22Rv1 (cell line): Measurements from ENCODE around the gene STRIP2.

ENCODE experiments used
- H3K27ac ChIP-seq: fragments of 450-650 bp; 2 replicates; pipeline ENCODE4 v1.5.1; 2017
- ZFX ChIP-seq: fragments of 450-650 bp; IDR thresholded peaks from 2 replicates; pipeline ENCODE4 v1.6.1; 2017; ENCODE audit warnings: antibody characterized with exemption, borderline replicate concordance
- TF ChIP-seq, protein P1 (sequence below): fragments of 450-650 bp; IDR thresholded peaks from 2 replicates; pipeline ENCODE4 v1.5.1; 2017; ENCODE audit warnings: mild to moderate bottlenecking

The STRIP2 gene

DNA sequence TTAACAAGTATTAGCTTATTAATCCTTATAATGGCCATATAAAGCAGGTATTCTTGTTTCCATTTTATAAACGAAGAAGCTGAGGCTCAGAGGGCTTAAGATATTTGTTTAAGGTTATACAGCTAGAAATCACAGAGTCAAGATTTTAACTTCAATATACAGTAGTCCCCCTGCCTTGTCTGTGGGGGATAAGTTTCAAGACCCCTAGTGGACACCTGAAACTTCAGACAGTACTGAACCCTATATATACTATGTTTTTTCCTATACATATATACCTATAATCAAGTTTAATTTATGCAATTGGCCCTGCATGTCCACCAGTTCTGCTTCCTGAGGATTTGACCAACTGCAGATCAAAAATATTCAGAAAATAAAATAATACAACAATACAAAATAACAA, 44.4 kb upstream of the STRIP2 start:
- TF ChIP-seq, protein P1, sequence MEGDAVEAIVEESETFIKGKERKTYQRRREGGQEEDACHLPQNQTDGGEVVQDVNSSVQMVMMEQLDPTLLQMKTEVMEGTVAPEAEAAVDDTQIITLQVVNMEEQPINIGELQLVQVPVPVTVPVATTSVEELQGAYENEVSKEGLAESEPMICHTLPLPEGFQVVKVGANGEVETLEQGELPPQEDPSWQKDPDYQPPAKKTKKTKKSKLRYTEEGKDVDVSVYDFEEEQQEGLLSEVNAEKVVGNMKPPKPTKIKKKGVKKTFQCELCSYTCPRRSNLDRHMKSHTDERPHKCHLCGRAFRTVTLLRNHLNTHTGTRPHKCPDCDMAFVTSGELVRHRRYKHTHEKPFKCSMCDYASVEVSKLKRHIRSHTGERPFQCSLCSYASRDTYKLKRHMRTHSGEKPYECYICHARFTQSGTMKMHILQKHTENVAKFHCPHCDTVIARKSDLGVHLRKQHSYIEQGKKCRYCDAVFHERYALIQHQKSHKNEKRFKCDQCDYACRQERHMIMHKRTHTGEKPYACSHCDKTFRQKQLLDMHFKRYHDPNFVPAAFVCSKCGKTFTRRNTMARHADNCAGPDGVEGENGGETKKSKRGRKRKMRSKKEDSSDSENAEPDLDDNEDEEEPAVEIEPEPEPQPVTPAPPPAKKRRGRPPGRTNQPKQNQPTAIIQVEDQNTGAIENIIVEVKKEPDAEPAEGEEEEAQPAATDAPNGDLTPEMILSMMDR: peak; percentile 4; the same call in 1 of the 2 replicates
- TF ChIP-seq ZFX: no peak
- no peak overlapping the region for H3K27ac ChIP-seq

DNA sequence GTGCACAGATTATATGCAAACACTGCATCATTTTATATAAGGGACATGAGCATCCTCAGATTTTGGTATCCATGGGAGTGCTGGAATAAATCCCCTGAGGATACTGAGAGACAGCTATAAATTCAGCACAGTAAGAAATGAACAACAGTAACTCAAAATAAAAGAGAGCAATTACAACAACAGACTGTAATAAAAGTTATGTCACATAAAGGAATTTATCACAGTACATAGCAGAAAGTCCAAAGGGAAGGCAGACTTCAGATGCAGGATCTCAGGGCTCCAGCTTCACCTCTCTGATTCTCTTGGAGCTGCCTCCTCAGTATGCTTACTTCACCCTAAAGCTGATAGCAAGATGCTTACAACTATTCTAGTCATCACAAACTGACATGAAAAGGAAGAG, 43.9 kb upstream of the STRIP2 start:
- TF ChIP-seq ZFX: no peak
- TF ChIP-seq, protein P1: no peak; the same call in 1 of the 2 replicates

DNA sequence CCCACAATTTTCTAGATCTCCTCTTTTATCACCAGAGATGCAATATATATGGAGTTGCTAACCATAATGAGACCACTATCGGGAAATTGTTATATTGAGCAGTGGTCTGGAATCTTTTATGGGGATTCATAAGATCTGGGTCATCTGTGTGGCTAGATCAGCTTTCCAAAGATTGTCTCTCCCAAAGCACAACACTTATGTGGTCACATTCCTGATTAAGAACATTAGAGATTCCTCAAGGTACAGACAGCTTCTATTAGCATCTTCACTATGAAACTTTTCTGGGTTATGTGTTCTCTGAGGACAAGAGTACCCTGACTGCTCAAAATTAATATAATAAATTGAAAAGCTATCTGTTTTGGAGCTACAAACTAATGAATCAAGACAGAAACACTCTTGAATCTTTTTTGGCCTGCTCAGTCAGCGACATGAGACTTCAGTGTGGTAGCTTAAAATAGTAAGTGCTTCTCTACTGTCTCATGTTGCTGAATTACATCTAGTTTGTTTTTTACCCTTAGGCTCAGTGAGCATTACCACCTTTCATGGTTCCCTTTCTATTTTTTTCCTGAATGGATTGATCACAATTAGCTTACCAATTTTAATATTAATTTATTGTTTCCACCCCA, 42.6 kb upstream of the STRIP2 start:
- no peak overlapping the region for H3K27ac ChIP-seq
- TF ChIP-seq, protein P1: no peak
- no peak for TF ChIP-seq ZFX

More for the DNA sequence above, 43.9 kb upstream of the STRIP2 start:
- no peak overlapping the region for H3K27ac ChIP-seq

DNA sequence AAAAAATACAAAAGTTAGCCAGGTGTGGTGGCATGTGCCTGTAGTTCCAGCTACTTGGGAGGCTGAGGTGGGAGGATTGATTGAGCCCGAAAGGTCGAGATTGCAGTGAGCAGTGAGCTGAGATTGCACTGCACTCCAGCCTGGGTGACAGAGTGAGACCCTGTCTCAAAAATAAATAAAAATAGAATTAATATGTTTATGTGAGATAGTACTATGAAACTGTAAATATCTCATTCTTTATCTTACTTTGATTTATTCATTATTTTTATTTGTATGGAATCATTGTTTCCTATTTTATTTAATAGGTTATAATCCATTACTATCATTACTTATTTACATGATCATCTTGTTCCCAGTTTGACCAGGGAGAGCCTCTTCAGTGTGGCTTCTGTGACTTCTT, 41.0 kb upstream of the STRIP2 start:
- no peak overlapping the region for H3K27ac ChIP-seq
- TF ChIP-seq, protein P1: no peak
- no peak for TF ChIP-seq ZFX

DNA sequence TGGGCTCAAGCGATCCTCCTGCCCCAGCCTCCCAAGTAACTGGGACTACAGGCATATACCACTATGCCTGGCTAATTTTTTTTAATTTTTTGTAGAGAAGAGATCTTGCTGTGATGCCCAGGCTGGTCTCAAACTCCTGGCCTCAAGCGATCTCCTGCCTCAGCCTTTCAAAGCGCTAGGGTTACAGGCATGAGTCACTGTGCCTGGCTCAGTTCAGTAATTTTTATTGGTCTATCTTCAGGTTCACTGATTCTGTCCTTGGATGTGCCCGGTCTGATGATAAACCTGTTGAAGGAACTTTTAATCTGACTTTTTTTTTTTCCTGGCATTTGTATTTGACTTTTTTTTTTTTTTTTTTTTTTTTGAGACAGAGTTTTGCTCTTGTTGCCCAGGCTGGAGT, 40.1 kb upstream of the STRIP2 start:
- TF ChIP-seq, protein P1: no peak
- no peak for TF ChIP-seq ZFX

DNA sequence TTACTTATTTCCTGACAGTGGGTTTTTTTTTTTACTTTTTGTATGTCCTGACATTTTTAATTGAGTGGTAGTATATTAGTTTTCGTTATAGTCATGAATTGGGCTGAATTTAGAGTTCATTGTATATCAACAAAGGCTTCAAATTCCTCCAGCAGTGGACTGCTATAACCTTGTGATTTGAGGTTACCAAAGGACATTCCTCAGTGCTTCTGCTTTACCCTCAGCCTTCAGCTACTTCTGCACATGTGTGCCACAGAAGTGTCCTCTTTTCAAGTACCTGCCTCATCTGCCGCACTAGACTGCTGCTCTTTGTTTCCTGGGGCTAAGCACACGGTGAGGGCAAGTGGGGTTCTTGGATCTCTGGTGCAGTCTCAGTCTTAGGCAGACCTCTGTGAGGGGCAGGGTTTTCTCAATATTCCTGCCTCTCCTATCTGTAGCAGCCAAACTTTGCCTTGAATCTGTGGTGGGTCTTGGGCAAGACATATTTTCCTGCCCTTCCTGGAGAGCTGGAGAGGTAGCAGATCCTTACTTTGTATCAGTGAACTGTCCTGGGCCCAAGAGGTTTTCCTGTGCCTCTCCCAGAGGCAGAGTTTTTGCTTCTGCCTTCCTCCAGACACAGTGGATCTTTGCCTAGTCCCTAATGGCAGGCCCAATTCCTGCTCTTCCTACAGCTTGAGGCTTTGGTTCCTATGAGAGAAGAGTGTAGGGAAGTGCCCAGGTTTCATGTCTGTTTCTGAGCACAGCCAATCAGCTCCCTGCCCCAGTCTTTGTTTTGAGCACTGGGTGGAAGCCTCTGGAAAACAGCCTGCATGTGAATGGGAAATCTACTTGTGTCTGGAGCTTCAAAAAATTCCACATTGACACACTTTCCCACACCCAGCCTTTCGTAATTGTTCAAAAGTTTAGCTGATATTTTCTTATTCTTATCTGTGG, 39.0 kb upstream of the STRIP2 start:
- no peak for TF ChIP-seq ZFX
- TF ChIP-seq, protein P1: no peak
- no peak overlapping the region for H3K27ac ChIP-seq

More for the DNA sequence above, 40.1 kb upstream of the STRIP2 start:
- H3K27ac ChIP-seq: no peak overlapping the region
